Heart left ventricle (tissue), 13 donors: ENCODE results near the gene PBX3.

ENCODE experiments used
- CTCF ChIP-seq, 12 donors: fragments of 200-600 bp; sonication (generic) in 4 of 12; IDR thresholded peaks; one replicate each; pipeline versions ENCODE4 v1.5.0 to v1.8.0; 2018 to 2022; ENCODE audit warnings: antibody characterized with exemption in 12 of 12, mild to moderate bottlenecking in 5 of 12
- POLR2A ChIP-seq, 2 donors: fragments of 450-650 bp; IDR thresholded peaks; one replicate each; pipeline ENCODE4 v1.6.1; 2017; ENCODE audit warnings: antibody characterized with exemption in 2 of 2, mild to moderate bottlenecking in 2 of 2, moderate library complexity in 2 of 2
- donor health status: ischemic (EF 13 %, LVEDD 7.1; RV severe dilation, severe dysfunction).
- donor health status: DM: no; HTN: yes; CAD: no.
- donor health status: DM: no; HTN: no; CAD: no.
- donor health status: ischemic (EF 25% LVEDD 6.9; RV normal size, moderate dysfunction).
- donor health status: ischemic (EF 25% LVEDD 5.7; RV mildly dilated, moderate dysfunction).
- donor health status: ischemic (EF 35%, LVEDD 5.7; RV mildly dilated, moderate dysfunction).
- donor health status: nonischemic (EF 11% LVEDD 7.7; RV severe dilation, severe dysfunction).
- donor health status: DM: yes; HTN: yes; CAD: no.
- donor health status: PGD.
- donor health status: ischemic (EF 29% LVEDD 5.4; RV normal size, mild dysfunction).
- donor health status: nonischemic (EF 23%, LVEDD 6.1; RV moderate dilation, normal function).

GRCh38 chr9:125890826-125891225 lies 143.7 kb downstream of the PBX3 start:
- TF ChIP-seq CTCF (IDR thresholded peaks at IDR 0.05) (no peak), POLR2A (IDR thresholded peaks at IDR 0.05) (no peak)
